Liver (tissue), 3 donors: ENCODE data around the gene OR10C1.

Experiments used
- FOXA1 ChIP-seq: IDR thresholded peaks from 2 replicates; pipeline ENCODE4 v1.6.1; 2016; ENCODE audit warnings: antibody characterized with exemption
- RAD21 ChIP-seq, 2 donors: IDR thresholded peaks; 2 replicates each; pipeline ENCODE4 v1.6.1; 2016; ENCODE audit warnings: antibody characterized with exemption in 2 of 2, mild to moderate bottlenecking in 2 of 2
- TAF1 ChIP-seq: conservative IDR thresholded peaks from 2 replicates; pipeline ENCODE4 v1.6.1; 2016; ENCODE audit warnings: antibody characterized with exemption, mild to moderate bottlenecking
- TF ChIP-seq, protein P1 (sequence below): fragments of 150-350 bp; IDR thresholded peaks from 2 replicates; pipeline ENCODE4 v1.5.1; 2017; ENCODE audit warnings: improper control_type of control experiment, low read depth, low read length; ENCODE audit not compliant: missing input control
- TF ChIP-seq, protein P2 (sequence below): IDR thresholded peaks from 2 replicates; pipeline ENCODE4 v1.6.1; 2016; ENCODE audit warnings: antibody characterized with exemption
- TF ChIP-seq, protein P3 (sequence below): IDR thresholded peaks from 2 replicates; pipeline ENCODE4 v1.6.1; 2016; ENCODE audit warnings: antibody characterized with exemption, mild to moderate bottlenecking
- donor health status: healthy.
- donor health status: healthy.

DNA sequence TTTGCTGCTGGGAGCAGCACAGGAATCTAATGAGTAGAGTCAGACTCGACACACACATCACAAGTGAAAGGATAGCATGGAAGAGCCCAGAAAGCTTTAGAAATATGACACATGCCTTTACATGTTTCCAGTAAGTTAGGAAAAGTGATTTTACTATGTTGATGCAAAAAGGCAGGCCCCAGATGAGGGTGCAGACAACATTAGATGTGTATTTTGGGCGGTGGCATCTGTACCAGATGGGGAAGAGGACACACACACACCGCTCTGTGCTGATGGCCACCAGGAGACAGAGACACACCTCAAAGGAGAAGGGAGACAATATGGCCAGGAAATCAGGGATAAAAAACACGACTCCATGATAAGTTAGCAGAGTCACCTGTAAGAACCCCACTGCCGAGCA, 48.0 kb downstream of the OR10C1 start:
- TF ChIP-seq, protein P1, sequence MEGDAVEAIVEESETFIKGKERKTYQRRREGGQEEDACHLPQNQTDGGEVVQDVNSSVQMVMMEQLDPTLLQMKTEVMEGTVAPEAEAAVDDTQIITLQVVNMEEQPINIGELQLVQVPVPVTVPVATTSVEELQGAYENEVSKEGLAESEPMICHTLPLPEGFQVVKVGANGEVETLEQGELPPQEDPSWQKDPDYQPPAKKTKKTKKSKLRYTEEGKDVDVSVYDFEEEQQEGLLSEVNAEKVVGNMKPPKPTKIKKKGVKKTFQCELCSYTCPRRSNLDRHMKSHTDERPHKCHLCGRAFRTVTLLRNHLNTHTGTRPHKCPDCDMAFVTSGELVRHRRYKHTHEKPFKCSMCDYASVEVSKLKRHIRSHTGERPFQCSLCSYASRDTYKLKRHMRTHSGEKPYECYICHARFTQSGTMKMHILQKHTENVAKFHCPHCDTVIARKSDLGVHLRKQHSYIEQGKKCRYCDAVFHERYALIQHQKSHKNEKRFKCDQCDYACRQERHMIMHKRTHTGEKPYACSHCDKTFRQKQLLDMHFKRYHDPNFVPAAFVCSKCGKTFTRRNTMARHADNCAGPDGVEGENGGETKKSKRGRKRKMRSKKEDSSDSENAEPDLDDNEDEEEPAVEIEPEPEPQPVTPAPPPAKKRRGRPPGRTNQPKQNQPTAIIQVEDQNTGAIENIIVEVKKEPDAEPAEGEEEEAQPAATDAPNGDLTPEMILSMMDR = no peak
- TF ChIP-seq TAF1 (no peak), RAD21 (IDR thresholded peaks at IDR 0.05) (no peak), FOXA1 (no peak)
- TF ChIP-seq, protein P2, sequence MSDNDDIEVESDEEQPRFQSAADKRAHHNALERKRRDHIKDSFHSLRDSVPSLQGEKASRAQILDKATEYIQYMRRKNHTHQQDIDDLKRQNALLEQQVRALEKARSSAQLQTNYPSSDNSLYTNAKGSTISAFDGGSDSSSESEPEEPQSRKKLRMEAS = no peak
- TF ChIP-seq, protein P3, sequence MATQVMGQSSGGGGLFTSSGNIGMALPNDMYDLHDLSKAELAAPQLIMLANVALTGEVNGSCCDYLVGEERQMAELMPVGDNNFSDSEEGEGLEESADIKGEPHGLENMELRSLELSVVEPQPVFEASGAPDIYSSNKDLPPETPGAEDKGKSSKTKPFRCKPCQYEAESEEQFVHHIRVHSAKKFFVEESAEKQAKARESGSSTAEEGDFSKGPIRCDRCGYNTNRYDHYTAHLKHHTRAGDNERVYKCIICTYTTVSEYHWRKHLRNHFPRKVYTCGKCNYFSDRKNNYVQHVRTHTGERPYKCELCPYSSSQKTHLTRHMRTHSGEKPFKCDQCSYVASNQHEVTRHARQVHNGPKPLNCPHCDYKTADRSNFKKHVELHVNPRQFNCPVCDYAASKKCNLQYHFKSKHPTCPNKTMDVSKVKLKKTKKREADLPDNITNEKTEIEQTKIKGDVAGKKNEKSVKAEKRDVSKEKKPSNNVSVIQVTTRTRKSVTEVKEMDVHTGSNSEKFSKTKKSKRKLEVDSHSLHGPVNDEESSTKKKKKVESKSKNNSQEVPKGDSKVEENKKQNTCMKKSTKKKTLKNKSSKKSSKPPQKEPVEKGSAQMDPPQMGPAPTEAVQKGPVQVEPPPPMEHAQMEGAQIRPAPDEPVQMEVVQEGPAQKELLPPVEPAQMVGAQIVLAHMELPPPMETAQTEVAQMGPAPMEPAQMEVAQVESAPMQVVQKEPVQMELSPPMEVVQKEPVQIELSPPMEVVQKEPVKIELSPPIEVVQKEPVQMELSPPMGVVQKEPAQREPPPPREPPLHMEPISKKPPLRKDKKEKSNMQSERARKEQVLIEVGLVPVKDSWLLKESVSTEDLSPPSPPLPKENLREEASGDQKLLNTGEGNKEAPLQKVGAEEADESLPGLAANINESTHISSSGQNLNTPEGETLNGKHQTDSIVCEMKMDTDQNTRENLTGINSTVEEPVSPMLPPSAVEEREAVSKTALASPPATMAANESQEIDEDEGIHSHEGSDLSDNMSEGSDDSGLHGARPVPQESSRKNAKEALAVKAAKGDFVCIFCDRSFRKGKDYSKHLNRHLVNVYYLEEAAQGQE = no peak
